GM12892 (cell line): ENCODE measurements around the gene HECW1.

Experiments used
- DNase-seq: peaks from one replicate; pipeline ENCODE4 v3.0.0; 2011; ENCODE audit not compliant: insufficient read length
- FAIRE-seq: peaks from 2 replicates; lab custom pipeline; 2011; peaks lifted over from hg19 to GRCh38; lab: Jason Lieb, UNC
- POLR2A ChIP-seq: IDR thresholded peaks from 2 replicates; pipeline ENCODE4 v1.6.1; 2011; ENCODE audit warnings: low read depth, low read length, control low read depth
- POLR2AphosphoS5 ChIP-seq: IDR thresholded peaks from 2 replicates; pipeline ENCODE4 v1.6.1; 2011; ENCODE audit warnings: low read depth, low read length, control low read depth
- TAF1 ChIP-seq: IDR thresholded peaks from 2 replicates; pipeline ENCODE4 v1.6.1; 2011; ENCODE audit warnings: low read depth, mild to moderate bottlenecking, control low read depth, low read length, borderline replicate concordance

The HECW1 gene

DNA sequence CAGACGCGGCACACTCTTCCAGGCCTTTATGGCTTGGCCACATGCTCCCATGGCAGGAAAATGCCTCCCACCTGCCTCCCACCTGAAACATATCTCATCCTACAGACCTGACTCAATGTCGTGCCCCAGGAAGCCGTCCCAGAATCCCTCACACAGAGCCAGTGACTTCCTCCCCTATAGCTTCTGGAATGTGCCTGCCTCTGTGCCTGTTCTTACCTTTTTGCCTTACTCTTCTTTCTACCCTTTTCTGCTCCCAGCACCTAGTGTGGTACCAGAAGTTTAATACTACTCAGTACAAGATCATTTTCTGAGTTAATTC lies 346.5 kb downstream of the HECW1 start:
- TF ChIP-seq TAF1 = no peak
- DNase-seq (no peak), FAIRE-seq (no peak)

DNA sequence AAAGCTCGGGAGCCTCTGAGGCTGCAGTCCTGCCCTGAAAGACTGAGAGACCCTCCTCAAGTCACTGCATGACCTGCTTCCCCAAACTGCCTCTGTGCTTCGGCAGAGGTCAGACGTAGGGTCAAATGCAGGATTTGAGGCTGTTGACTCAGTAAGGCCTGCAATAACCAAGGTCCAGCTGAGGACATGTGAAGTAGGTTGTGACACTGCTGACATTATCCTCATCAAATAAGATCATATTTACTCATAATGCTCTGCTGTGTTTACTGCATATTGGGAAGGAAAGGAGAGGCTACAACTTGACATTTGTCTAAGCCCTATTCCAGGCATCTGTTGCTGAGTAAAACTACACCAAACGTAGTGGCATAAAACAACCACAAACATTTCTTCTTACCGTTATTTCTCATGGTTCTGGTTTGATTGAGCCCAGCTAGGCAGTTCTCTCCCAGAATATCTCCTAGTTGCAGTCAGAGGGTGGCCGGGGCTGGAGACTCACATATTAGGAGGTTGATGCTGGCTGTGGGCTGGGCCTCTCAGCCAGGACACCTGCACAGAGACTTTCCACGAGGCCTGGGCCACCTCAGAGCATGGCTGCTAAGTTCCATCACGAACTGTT lies 348.4 kb downstream of the HECW1 start:
- TF ChIP-seq POLR2A = no peak
- no peak for TF ChIP-seq TAF1
- FAIRE-seq (peak; percentile 70), DNase-seq (no peak)

DNA sequence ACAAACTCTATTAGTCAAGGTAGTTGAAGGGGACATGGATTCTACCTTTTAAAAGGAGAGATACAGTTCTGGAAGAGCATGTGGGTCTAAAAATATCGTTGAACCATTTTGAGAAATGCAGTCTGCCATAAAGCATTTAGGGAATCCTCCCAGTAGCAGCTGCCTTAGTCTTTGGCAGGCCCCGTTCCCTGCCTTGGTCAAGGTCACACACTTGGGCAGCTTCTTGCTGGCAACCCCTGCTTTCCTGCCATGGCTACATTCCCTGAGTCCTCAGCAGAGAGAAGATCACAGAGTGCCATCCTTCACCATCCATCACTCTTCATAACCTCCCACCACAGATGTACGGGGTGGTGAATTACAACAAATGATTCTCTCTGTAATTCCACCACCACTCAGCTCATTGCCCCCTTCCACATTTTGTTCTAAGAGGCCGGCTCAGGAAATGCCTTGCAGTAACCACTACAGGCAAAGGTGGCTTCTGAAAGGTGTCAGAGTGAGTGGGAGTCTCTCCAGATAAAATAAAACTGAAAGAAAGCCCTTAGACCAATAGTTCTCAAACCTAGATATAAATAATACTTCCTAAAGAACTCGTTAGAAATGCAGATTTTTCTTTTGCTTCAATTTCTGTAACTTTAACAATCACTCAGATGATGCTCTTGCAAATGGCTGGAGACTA lies 349.0 kb downstream of the HECW1 start:
- TF ChIP-seq TAF1 = no peak
- TF ChIP-seq POLR2AphosphoS5 = no peak
- TF ChIP-seq POLR2A = no peak
- FAIRE-seq (no peak), DNase-seq (no peak)

GRCh38 chr7:43462836-43463235 lies 350.4 kb downstream of the HECW1 start:
- no peak for TF ChIP-seq TAF1
- no peak for TF ChIP-seq POLR2A
- no peak for TF ChIP-seq POLR2AphosphoS5
- FAIRE-seq = peak; percentile 54
- DNase-seq = no peak

DNA sequence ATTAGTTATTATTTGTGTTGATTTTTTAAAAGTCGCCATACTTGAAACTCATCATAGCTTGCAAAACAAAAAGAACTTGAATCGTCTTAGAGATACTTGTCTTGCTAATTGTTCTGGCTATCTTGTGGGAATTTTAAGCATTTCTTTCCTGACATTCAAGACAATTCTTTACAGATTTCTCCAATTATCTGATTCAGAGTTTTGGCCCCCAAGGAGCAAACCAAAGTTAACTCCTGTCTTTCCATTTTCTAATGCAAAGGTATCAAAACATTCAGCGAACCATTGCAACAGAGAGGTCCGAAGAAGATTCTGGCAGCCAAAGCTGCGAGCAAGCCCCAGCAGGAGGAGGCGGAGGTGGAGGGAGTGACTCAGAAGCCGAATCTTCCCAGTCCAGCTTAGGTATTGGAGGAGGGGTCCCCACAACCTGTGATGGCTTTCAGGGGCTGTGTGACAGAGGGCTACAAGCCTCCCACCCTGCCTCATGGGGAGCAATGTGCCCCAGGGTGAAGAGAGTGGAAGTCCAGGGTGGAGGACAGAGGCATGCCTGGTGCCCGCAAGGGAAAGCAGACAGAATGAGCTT lies 351.0 kb downstream of the HECW1 start:
- TF ChIP-seq TAF1 (no peak), POLR2A (no peak), POLR2AphosphoS5 (no peak)
- DNase-seq (no peak), FAIRE-seq (no peak)

GRCh38 chr7:43465581-43466554 lies 353.4 kb downstream of the HECW1 start:
- FAIRE-seq = peak; percentile 5
- no peak for DNase-seq

DNA sequence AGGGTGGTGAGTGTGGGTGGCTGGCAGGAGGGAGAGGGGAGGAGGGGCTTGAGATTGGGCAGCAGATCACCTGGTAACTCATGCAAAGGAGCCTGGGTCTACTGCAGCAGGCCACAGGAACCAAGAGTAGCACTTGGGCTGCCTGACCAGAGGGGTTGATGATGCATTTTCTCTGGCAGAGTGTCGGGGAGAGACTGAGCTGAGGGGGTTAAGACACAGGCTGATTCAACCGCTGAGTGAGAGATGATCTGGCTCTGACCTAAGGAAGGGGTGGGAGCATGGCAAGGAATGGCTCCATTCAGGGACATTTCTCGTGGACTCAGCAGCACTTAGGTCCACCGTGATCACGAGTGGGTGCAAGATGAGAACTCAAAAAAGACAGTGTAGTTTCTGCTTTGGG lies 355.0 kb downstream of the HECW1 start:
- no peak for DNase-seq
- TF ChIP-seq POLR2AphosphoS5 (no peak), POLR2A (no peak), TAF1 (no peak)
- FAIRE-seq = no peak

More at GRCh38 chr7:43465581-43466554, 353.4 kb downstream of the HECW1 start:
- TF ChIP-seq POLR2A (no peak), POLR2AphosphoS5 (no peak), TAF1 (no peak)

GRCh38 chr7:43467846-43468245 lies 355.4 kb downstream of the HECW1 start:
- DNase-seq = no peak
- TF ChIP-seq POLR2A (no peak), POLR2AphosphoS5 (no peak), TAF1 (no peak)
- FAIRE-seq = no peak

DNA sequence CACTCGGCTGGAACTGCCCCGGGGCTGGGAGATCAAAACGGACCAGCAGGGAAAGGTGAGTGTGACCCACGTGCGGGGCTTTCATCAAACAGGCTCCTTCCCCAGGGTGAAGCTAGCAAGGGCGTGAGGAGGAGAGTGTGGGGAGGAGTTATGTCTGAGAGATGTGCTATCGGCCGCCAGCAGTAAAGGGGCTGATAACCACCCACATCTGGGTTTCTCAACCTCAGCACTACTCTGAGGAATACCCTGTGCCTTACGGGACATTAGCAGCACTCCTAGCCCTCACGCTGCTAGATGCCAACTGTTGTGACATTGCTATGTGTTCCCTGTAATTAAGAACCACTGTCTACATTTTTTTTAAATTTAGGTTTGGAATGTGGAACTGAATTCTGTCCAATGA lies 356.6 kb downstream of the HECW1 start:
- TF ChIP-seq TAF1 = no peak
- no peak for TF ChIP-seq POLR2A
- no peak for TF ChIP-seq POLR2AphosphoS5
- no peak for FAIRE-seq
- no peak for DNase-seq

GRCh38 chr7:43470110-43470509 lies 357.7 kb downstream of the HECW1 start:
- FAIRE-seq (no peak), DNase-seq (no peak)
- TF ChIP-seq TAF1 (no peak), POLR2AphosphoS5 (no peak), POLR2A (no peak)

GRCh38 chr7:43475983-43476382 lies 363.5 kb downstream of the HECW1 start:
- FAIRE-seq = no peak
- no peak for DNase-seq
- TF ChIP-seq TAF1 (no peak), POLR2A (no peak), POLR2AphosphoS5 (no peak)
